Testis (tissue), 2 donors: ENCODE data around the gene CALR.
"Not testable (repeated sequence)": the region's sequence is repeated elsewhere in the genome, so short reads cannot be mapped to it uniquely, and the experiment has no call there.

Experiments used
- CTCF ChIP-seq, 3 experiments: fragments of 450-650 bp in 2 of 3; fragments of 200-600 bp in 1 of 3; sonication (generic) in 1 of 3; IDR thresholded peaks; one replicate each; pipeline ENCODE4 v1.5.1; 2016 to 2019; ENCODE audit warnings: antibody characterized with exemption in 3 of 3, mild to moderate bottlenecking in 2 of 3, moderate library complexity in 1 of 3
- POLR2A ChIP-seq: fragments of 450-650 bp; IDR thresholded peaks from one replicate; pipeline ENCODE4 v1.6.1; 2017; ENCODE audit warnings: antibody characterized with exemption, mild to moderate bottlenecking, moderate library complexity

- not testable (repeated sequence) for TF ChIP-seq CTCF (IDR thresholded peaks at IDR 0.05); POLR2A
These were observed 37.7 kb downstream of the CALR start for GRCh38 chr19:12976109-12976508.
